SHP77 (cell line): ENCODE results near the gene RWDD1.
A peak's percentile ranks its signal among the peaks of the same experiment; 100 is the strongest.

Experiments used
- DNase-seq, 2 experiments: peaks; one replicate each; lab custom pipeline; 2025; lab: John Stamatoyannopoulos, UW

The RWDD1 gene

DNA sequence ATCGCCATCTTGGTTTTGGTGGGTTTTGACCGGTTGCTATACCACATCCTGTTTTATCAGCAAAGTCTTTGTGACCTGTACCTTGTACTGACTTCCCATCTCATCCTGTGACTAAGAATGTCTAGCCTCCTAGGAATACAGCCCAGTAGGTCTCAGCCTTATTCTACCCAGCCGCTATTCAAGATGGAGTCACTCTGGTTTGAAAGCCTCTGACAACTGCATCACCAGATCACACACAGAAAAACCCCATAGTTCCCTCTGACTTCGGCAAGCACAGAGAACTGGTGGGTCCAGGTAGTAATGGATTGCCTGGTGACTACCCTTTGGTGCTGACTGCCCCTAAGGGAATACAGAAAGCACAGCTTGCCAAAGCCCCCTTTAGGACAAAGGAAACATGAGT is 34.6 kb downstream of the RWDD1 start:
- DNase-seq: no peak

- DNase-seq: no peak
These were observed 39.8 kb downstream of the RWDD1 start for GRCh38 chr6:116611056-116611455.

DNA sequence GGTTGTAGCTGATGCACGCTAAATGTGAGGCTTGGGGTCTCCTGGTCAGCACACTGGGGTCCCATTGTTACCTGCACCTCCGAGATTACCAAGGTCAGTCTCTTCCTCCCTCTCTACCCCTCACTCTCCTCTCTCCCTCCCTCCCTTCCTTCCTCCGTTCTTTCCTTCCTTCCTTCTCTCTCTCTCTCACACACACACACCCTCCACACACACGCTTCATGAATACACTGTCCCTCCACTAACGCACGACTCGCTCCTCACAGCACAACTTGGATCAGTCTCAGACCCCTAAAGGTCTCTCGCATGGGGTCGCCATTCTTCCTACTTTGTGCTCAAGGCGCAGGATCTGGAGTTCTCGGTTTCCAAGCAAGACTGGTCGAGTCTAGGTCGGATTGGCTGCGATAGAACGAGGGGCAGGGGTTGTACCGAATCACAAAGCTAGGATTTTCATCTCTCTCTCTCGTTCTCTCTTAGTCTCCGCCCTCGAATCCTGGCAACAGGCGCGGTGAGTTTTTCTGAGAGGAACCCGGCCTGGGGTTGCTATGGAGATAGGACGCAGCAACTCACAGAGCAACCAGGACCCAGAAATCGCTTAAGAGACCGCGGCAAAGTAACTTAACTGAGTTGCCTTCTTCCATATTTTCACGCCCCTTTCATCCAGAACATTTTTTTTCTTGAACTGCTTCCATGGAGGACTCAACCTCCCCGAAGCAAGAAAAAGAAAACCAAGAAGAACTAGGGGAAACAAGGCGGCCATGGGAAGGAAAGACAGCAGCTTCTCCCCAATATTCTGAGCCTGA is 44.8 kb downstream of the RWDD1 start, which contains the start of gene RSPH4A:
Gene RSPH4A, plus strand, starts transcription at position 543 of the 800 bp plus-strand sequence. Its CDS starts 145 bp downstream, at position 688.
- peak; percentile 94 to 95 for DNase-seq

DNA sequence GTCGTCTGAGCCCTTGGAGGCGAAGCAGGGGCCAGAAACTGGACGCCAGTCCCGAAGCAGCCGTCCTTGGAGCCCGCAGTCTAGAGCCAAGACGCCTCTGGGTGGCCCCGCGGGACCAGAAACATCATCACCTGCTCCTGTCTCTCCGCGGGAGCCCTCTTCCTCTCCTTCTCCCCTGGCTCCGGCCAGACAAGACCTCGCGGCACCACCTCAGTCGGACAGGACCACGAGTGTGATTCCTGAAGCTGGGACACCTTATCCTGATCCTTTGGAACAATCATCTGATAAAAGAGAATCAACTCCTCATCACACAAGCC is 45.4 kb downstream of the RWDD1 start:
- peak in 1 of 2 experiments; percentile 35 for DNase-seq

- peak in 1 of 2 experiments; percentile 11 for DNase-seq
These were observed 52.9 kb downstream of the RWDD1 start for GRCh38 chr6:116624036-116624805.

GRCh38 chr6:116625872-116626271 is 54.6 kb downstream of the RWDD1 start:
- no peak for DNase-seq

DNA sequence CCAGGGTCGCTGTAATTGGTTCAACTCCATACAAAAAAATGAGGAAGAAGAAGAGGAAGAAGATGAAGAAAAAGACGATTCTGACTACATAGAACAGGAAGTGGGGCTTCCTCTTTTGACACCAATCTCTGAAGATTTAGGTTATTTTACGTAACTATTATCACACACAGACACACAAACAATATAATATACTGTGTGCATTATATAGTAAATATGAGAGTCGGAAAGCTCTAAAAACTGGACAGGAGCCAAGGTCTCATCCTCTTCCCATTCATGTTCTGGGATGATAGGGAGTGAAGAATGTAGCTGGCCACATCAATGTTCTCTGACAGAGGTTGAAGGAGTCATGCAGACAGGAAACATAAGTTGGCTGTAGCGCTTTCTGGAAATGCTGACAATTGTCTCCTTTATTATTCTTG is 58.3 kb downstream of the RWDD1 start:
- DNase-seq: no peak

DNA sequence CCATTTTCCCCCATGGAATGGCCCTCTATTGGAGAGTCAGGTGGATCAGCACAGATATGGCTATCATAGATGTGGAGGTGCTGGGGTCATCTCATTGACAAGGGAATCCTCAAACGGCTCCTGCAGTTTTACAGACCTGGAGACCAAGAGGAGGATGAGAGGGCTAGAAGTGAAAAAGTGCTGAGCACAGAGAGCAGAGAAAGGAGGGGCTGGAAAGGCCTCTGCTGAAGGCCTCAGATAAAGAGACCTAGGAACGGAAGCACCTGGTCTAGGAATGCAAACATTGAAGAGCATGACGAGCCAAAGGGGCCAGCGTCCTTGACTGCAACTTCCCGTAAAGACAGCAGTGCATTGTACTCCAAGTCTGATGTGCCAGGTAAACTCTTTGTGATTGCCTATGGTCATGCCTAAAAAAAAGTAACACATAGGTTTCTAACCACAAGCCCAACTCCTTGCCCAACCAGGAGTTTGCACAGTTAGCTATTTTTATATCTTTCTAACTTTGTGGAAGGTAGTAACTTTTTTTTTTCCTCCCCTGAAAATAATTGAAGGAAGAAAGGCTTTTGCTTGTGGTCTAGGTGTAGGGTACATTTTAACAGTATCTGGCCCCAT is 60.2 kb downstream of the RWDD1 start:
- DNase-seq: peak; percentile 88

- peak; percentile 6 to 32 for DNase-seq
These were observed 62.4 kb downstream of the RWDD1 start for GRCh38 chr6:116633685-116634084.
